H9 (cell line): Measurements from ENCODE around the gene GABRD. TPM values are rescaled to one million over a fixed set of nuclear protein-coding genes. Genes with fewer than 3 reads are reported as not detected.

Experiments
- DNase-seq: peaks from one replicate; pipeline ENCODE4 v3.0.0-alpha.2; 2017
- H2AFZ ChIP-seq: one replicate; pipeline ENCODE4 v1.6.1; 2013; ENCODE audit warnings: mild to moderate bottlenecking, low read length, control low read depth, moderate library complexity
- H2AK5ac ChIP-seq: 2 replicates; pipeline ENCODE4 v1.6.1; 2013; ENCODE audit warnings: low read length, control low read depth, mixed read lengths; ENCODE audit not compliant: insufficient read length
- H2BK120ac ChIP-seq: one replicate; pipeline ENCODE4 v1.6.1; 2013; ENCODE audit warnings: low read depth, mild to moderate bottlenecking, low read length, control low read depth, inconsistent platforms; ENCODE audit not compliant: poor library complexity, severe bottlenecking
- H2BK12ac ChIP-seq: 2 replicates; pipeline ENCODE4 v1.6.1; 2013; ENCODE audit warnings: low read length, control low read depth, mixed read lengths, low read depth; ENCODE audit not compliant: insufficient read length
- H2BK15ac ChIP-seq: 2 replicates; pipeline ENCODE4 v1.6.1; 2013; ENCODE audit warnings: low read depth, low read length, control low read depth
- H2BK20ac ChIP-seq: one replicate; pipeline ENCODE4 v1.6.1; 2013; ENCODE audit warnings: low read depth, mild to moderate bottlenecking, low read length, control low read depth, inconsistent platforms; ENCODE audit not compliant: poor library complexity, severe bottlenecking
- H2BK5ac ChIP-seq: 2 replicates; pipeline ENCODE4 v1.6.1; 2013; ENCODE audit warnings: low read length, control low read depth, mixed read lengths; ENCODE audit not compliant: insufficient read length
- H3K14ac ChIP-seq: 2 replicates; pipeline ENCODE4 v1.6.1; 2013; ENCODE audit warnings: low read length, control low read depth; ENCODE audit not compliant: insufficient read depth
- H3K18ac ChIP-seq: 2 replicates; pipeline ENCODE4 v1.6.1; 2013; ENCODE audit warnings: low read depth, mild to moderate bottlenecking, mixed read lengths, low read length, control low read depth; ENCODE audit not compliant: insufficient read length
- H3K23ac ChIP-seq: 2 replicates; pipeline ENCODE4 v1.6.1; 2013; ENCODE audit warnings: low read length, control low read depth, mixed read lengths, low read depth; ENCODE audit not compliant: insufficient read length
- H3K23me2 ChIP-seq: 2 replicates; pipeline ENCODE4 v1.6.1; 2013; ENCODE audit warnings: low read depth, mild to moderate bottlenecking, mixed read lengths, low read length, control low read depth; ENCODE audit not compliant: insufficient read length, poor library complexity, severe bottlenecking
- H3K27ac ChIP-seq: 2 replicates; pipeline ENCODE4 v1.5.1; 2013; ENCODE audit warnings: low read length, control low read depth, mixed read lengths, low read depth; ENCODE audit not compliant: insufficient read length
- H3K27me3 ChIP-seq: 2 replicates; pipeline ENCODE4 v1.6.1; 2013; ENCODE audit warnings: low read length, control low read depth, inconsistent platforms; ENCODE audit not compliant: insufficient read depth
- H3K4ac ChIP-seq: 2 replicates; pipeline ENCODE4 v1.6.1; 2013; ENCODE audit warnings: low read depth, mild to moderate bottlenecking, control low read depth, inconsistent platforms, low read length, moderate library complexity
- H3K4me1 ChIP-seq: 2 replicates; pipeline ENCODE4 v1.6.1; 2013; ENCODE audit warnings: low read length, control low read depth, inconsistent platforms; ENCODE audit not compliant: insufficient read depth
- H3K4me2 ChIP-seq: 2 replicates; pipeline ENCODE4 v1.6.1; 2013; ENCODE audit warnings: low read length, control low read depth, mixed read lengths; ENCODE audit not compliant: insufficient read length, insufficient read depth
- H3K56ac ChIP-seq: 2 replicates; pipeline ENCODE4 v1.6.1; 2013; ENCODE audit warnings: low read depth, mild to moderate bottlenecking, mixed read lengths, low read length, control low read depth; ENCODE audit not compliant: insufficient read length
- H3K79me1 ChIP-seq: 2 replicates; pipeline ENCODE4 v1.6.1; 2013; ENCODE audit warnings: low read depth, mild to moderate bottlenecking, moderate library complexity, low read length, control low read depth, inconsistent platforms; ENCODE audit not compliant: insufficient read depth, poor library complexity, severe bottlenecking
- H3K79me2 ChIP-seq: 2 replicates; pipeline ENCODE4 v1.6.1; 2013; ENCODE audit warnings: low read length, control low read depth, inconsistent platforms; ENCODE audit not compliant: insufficient read depth
- H3K9ac ChIP-seq: 2 replicates; pipeline ENCODE4 v1.6.1; 2013; ENCODE audit warnings: low read length, control low read depth, mixed read lengths; ENCODE audit not compliant: insufficient read length; ENCODE audit errors: extremely low read depth
- H3K9me3 ChIP-seq: one replicate; pipeline ENCODE4 v1.6.1; 2013; ENCODE audit warnings: low read depth, low read length, inconsistent platforms; ENCODE audit not compliant: control insufficient read depth
- H3T11ph ChIP-seq: one replicate; pipeline ENCODE4 v1.6.1; 2013; ENCODE audit warnings: mild to moderate bottlenecking, low read length, control low read depth, inconsistent platforms
- H4K20me1 ChIP-seq: one replicate; pipeline ENCODE4 v1.6.1; 2013; ENCODE audit not compliant: control insufficient read depth, insufficient read length, insufficient read depth
- H4K5ac ChIP-seq: 2 replicates; pipeline ENCODE4 v1.6.1; 2013; ENCODE audit warnings: low read depth, mild to moderate bottlenecking, mixed read lengths, low read length, control low read depth; ENCODE audit not compliant: insufficient read length
- H4K8ac ChIP-seq: replicated peaks from 2 replicates; pipeline ENCODE4 v1.6.1; 2013; ENCODE audit warnings: low read length, control low read depth, mixed read lengths, low read depth; ENCODE audit not compliant: insufficient read length
- H4K91ac ChIP-seq: 2 replicates; pipeline ENCODE4 v1.6.1; 2013; ENCODE audit warnings: low read depth, mild to moderate bottlenecking, moderate library complexity, mixed read lengths, low read length, control low read depth; ENCODE audit not compliant: insufficient read length
- H3K27ac Mint-ChIP-seq, 3 experiments: 2 replicates in 2 of 3; 3 replicates in 1 of 3; pipeline ENCODE4 v1.8.0; 2020 to 2021; ENCODE audit warnings: mixed read lengths in 3 of 3, mild to moderate bottlenecking in 1 of 3, moderate library complexity in 1 of 3
- H3K27me3 Mint-ChIP-seq: 2 replicates; pipeline ENCODE4 v1.8.0; 2021; ENCODE audit warnings: low read depth, mild to moderate bottlenecking, moderate library complexity, mixed read lengths
- H3K36me3 Mint-ChIP-seq, 3 experiments: 2 replicates in 2 of 3; 3 replicates in 1 of 3; pipeline ENCODE4 v1.8.0; 2020 to 2021; ENCODE audit warnings: low read depth in 3 of 3, mixed read lengths in 3 of 3; ENCODE audit not compliant: insufficient read depth in 1 of 3
- H3K4me1 Mint-ChIP-seq, 2 experiments: 2 replicates each; pipeline ENCODE4 v1.8.0; 2020; ENCODE audit warnings: mixed read lengths in 2 of 2
- H3K4me3 Mint-ChIP-seq, 2 experiments: 2 replicates in 1 of 2; 3 replicates in 1 of 2; pipeline ENCODE4 v1.8.0; 2020 to 2021; ENCODE audit warnings: mild to moderate bottlenecking in 2 of 2, mixed read lengths in 2 of 2, moderate library complexity in 1 of 2
- H3K9me3 Mint-ChIP-seq, 2 experiments: 2 replicates in 1 of 2; 3 replicates in 1 of 2; pipeline ENCODE4 v1.8.0; 2020; ENCODE audit warnings: mild to moderate bottlenecking in 2 of 2, mixed read lengths in 2 of 2, moderate library complexity in 1 of 2
- CTCF ChIP-seq: fragments of 200-600 bp; sonication (generic); conservative IDR thresholded peaks from 3 replicates; pipeline ENCODE4 v1.8.0; 2021; ENCODE audit warnings: antibody characterized with exemption, mild to moderate bottlenecking
- WGBS: extraction: QIAGEN DNeasy Blood & Tissue Kit; methylation state at CpG from one replicate; pipeline ENCODE4 v1.1.7; 2013; ENCODE audit warnings: missing lambda C conversion rate, low lambda C conversion rate, mixed read lengths; ENCODE audit not compliant: insufficient read length; ENCODE audit errors: extremely low coverage; 5-methylcytosine and 5-hydroxymethylcytosine counted together
- total RNA-seq: library from RNA; stranded (reverse); gene quantifications from 2 replicates; pipeline ENCODE4 v1.2.1, GENCODE V29; 2021

Gene GABRD
- total RNA-seq, 1 experiment from 2014 or later: 0.59 TPM

GRCh38 chr1:1990222-1990621 lies 28.9 kb upstream of the GABRD start:
- DNase-seq: no peak
- Histone ChIP-seq H3K9ac (no peak overlapping the region), H4K5ac (no peak overlapping the region), H3K4me2 (no peak overlapping the region), H3K23ac (no peak overlapping the region), H3T11ph (no peak overlapping the region), H3K27ac (no peak overlapping the region), H3K23me2 (no peaks in the 10 kb centered on the region), H2BK120ac (no peak overlapping the region), H2BK12ac (no peak overlapping the region), H4K91ac (no peak overlapping the region), H4K20me1 (no peaks in the 10 kb centered on the region), H2BK20ac (no peak overlapping the region), H2BK15ac (no peak overlapping the region), H3K56ac (no peak overlapping the region), H2BK5ac (no peak overlapping the region), H3K14ac (no peak overlapping the region), H3K18ac (no peak overlapping the region), H3K27me3 (no peaks in the 10 kb centered on the region), H3K4ac (no peak overlapping the region), H3K4me1 (no peaks in the 10 kb centered on the region; the same call in 1 of the 2 replicates), H2AFZ (no peak overlapping the region), H2AK5ac (no peak overlapping the region), H3K79me1 (no peaks in the 10 kb centered on the region), H4K8ac (no peak overlapping the region), H3K9me3 (no peaks in the 10 kb centered on the region), H3K79me2 (no peaks in the 10 kb centered on the region)
- WGBS: no CpG with 5 or more reads among the region's 10 CpGs
- Mint-ChIP-seq H3K27me3 (peaks cover 1% of the 10 kb centered on the region; the same call in 1 of the 2 replicates), H3K36me3 (no peaks in the 10 kb centered on the region), H3K4me1 (peaks cover 12 to 20% of the 10 kb centered on the region in 2 experiments), H3K4me3 (no peak overlapping the region), H3K27ac (no peak overlapping the region), H3K9me3 (no peaks in the 10 kb centered on the region)
- no peak for TF ChIP-seq CTCF
